ENCODE data around the gene HIBCH.
"Not testable (repeated sequence)": the region's sequence is repeated elsewhere in the genome, so short reads cannot be mapped to it uniquely, and the experiment has no call there.

The HIBCH gene

GRCh38 chr2:190162851-190163250 is 156.8 kb downstream of the HIBCH start:
- Mint-ChIP-seq H3K4me1 (ENCODE audit: low read depth) (no peaks in the 10 kb centered on the region), H3K9me3 (peaks cover 7% of the 10 kb centered on the region), H3K27ac (no peak overlapping the region), H3K4me3 (no peak overlapping the region), H3K36me3 (ENCODE audit: low read depth) (no peaks in the 10 kb centered on the region), H3K27me3 (ENCODE audit: low read depth) (no peaks in the 10 kb centered on the region)

GRCh38 chr2:190159453-190159852 is 160.2 kb downstream of the HIBCH start:
- Mint-ChIP-seq H3K27ac (no peak overlapping the region), H3K9me3 (no peaks in the 10 kb centered on the region), H3K4me3 (no peak overlapping the region), H3K4me1 (ENCODE audit: low read depth) (no peaks in the 10 kb centered on the region), H3K27me3 (ENCODE audit: low read depth) (no peaks in the 10 kb centered on the region), H3K36me3 (ENCODE audit: low read depth) (no peaks in the 10 kb centered on the region)

- no peaks in the 10 kb centered on the region for H3K36me3 Mint-ChIP-seq (ENCODE audit: low read depth)
- H3K9me3 Mint-ChIP-seq = no peaks in the 10 kb centered on the region
- H3K4me1 Mint-ChIP-seq (ENCODE audit: low read depth) = no peaks in the 10 kb centered on the region
- no peaks in the 10 kb centered on the region for H3K27me3 Mint-ChIP-seq (ENCODE audit: low read depth)
- H3K27ac Mint-ChIP-seq = no peak overlapping the region
- no peak overlapping the region for H3K4me3 Mint-ChIP-seq
Observed at GRCh38 chr2:190158798-190159434, 160.7 kb downstream of the HIBCH start.

- not testable (repeated sequence) for H3K4me3 Mint-ChIP-seq
Observed at GRCh38 chr2:190157613-190158528, 161.8 kb downstream of the HIBCH start.

GRCh38 chr2:190156530-190157212 is 163.0 kb downstream of the HIBCH start:
- H3K9me3 Mint-ChIP-seq = no peaks in the 10 kb centered on the region
- no peak overlapping the region for H3K27ac Mint-ChIP-seq
- no peaks in the 10 kb centered on the region for H3K4me1 Mint-ChIP-seq (ENCODE audit: low read depth)
- H3K27me3 Mint-ChIP-seq (ENCODE audit: low read depth) = no peaks in the 10 kb centered on the region
- H3K36me3 Mint-ChIP-seq (ENCODE audit: low read depth) = no peaks in the 10 kb centered on the region
- no peak overlapping the region for H3K4me3 Mint-ChIP-seq

More at GRCh38 chr2:190157613-190158528, 161.8 kb downstream of the HIBCH start:
- H3K27me3 Mint-ChIP-seq (ENCODE audit: low read depth); H3K9me3 Mint-ChIP-seq; H3K27ac Mint-ChIP-seq; H3K4me1 Mint-ChIP-seq (ENCODE audit: low read depth); H3K36me3 Mint-ChIP-seq (ENCODE audit: low read depth): not testable (repeated sequence)

Data from T-helper 1 cell treated with Interleukin-12 subunit alpha and Interleukin-12 subunit beta and Interleukin-4 antibody, amounts not matched to agents 30 μg/mL and 1 μg/mL, for 36 hours (primary cell).